ENCODE results near the gene IQCE.
"Not testable (repeated sequence)": the region's sequence is repeated elsewhere in the genome, so short reads cannot be mapped to it uniquely, and the experiment has no call there.

Gene IQCE

DNA sequence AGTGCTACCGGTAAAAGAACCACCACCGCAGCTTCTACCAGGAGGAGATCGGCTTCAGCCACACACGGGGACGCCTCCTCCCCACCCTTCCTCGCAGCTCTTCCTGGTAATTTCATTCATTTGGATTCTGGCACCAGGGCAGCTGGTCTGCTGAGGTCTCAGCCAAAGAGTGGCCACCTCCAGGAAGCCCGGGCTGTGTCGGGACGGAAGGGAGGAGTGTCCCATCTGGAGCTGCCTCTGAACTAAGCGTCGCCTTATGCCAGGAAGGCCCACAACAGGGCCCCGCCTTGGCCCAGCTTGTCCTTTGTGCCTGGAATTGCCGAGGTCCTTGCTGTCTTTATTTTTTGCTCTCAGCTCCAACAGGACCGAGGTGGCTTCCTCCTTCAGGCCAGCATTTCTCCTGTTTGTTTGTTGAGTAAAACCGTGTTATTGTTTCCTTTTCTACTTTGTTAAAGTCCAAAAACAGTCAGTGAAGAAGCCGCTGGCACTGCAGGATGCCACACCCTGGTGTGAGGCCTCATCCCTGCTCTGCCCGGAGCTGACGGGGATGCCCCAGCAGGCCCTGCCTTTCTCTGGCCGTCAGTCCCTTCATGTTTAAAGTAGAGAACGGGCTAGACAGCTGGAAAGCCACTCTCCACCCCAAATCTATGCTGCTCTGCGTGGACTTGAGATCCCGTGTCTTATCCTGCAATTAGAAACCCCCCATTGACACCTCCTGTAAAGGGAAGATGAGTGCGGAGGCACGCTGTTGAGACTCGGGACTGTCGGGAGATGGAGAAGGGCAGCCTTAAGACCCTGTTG lies 48.5 kb downstream of the IQCE start:
- Histone ChIP-seq H3K4me2 (ENCODE audit: low read length) (no peak overlapping the region), H3K9me2 (replicated peaks; ENCODE audit: control insufficient read depth, low read length) (no peaks in the 10 kb centered on the region), H3F3A (ENCODE audit: control insufficient read depth, insufficient read depth) (peaks cover 5% of the 10 kb centered on the region; the same call in 1 of the 2 replicates), H3K9me3 (ENCODE audit: control insufficient read depth, insufficient read depth, low read length) (no peaks in the 10 kb centered on the region), H3K27ac (ENCODE audit: low read depth, low read length) (no peak overlapping the region), H3K27me3 (ENCODE audit: control insufficient read depth, low read length) (no peaks in the 10 kb centered on the region), H3K36me3 (ENCODE audit: control insufficient read depth, low read length) (no peaks in the 10 kb centered on the region), H4K20me1 (ENCODE audit: control insufficient read depth, insufficient read depth, low read depth, low read length) (no peaks in the 10 kb centered on the region; the same call in 1 of the 2 replicates), H3K4me3 (ENCODE audit: low read length) (no peak overlapping the region), H3K4me1 (ENCODE audit: control insufficient read depth, low read length) (peaks cover 17% of the 10 kb centered on the region), H3K79me2 (ENCODE audit: control insufficient read depth, low read length) (no peaks in the 10 kb centered on the region)
- TF ChIP-seq, protein P1, sequence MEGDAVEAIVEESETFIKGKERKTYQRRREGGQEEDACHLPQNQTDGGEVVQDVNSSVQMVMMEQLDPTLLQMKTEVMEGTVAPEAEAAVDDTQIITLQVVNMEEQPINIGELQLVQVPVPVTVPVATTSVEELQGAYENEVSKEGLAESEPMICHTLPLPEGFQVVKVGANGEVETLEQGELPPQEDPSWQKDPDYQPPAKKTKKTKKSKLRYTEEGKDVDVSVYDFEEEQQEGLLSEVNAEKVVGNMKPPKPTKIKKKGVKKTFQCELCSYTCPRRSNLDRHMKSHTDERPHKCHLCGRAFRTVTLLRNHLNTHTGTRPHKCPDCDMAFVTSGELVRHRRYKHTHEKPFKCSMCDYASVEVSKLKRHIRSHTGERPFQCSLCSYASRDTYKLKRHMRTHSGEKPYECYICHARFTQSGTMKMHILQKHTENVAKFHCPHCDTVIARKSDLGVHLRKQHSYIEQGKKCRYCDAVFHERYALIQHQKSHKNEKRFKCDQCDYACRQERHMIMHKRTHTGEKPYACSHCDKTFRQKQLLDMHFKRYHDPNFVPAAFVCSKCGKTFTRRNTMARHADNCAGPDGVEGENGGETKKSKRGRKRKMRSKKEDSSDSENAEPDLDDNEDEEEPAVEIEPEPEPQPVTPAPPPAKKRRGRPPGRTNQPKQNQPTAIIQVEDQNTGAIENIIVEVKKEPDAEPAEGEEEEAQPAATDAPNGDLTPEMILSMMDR (IDR thresholded peaks at IDR 0.05; ENCODE audit: low read depth, low read length, poor library complexity, severe bottlenecking): no peak
- no peak for TF ChIP-seq EZH2phosphoT487 (IDR thresholded peaks at IDR 0.05; ENCODE audit: borderline replicate concordance, low read length)

DNA sequence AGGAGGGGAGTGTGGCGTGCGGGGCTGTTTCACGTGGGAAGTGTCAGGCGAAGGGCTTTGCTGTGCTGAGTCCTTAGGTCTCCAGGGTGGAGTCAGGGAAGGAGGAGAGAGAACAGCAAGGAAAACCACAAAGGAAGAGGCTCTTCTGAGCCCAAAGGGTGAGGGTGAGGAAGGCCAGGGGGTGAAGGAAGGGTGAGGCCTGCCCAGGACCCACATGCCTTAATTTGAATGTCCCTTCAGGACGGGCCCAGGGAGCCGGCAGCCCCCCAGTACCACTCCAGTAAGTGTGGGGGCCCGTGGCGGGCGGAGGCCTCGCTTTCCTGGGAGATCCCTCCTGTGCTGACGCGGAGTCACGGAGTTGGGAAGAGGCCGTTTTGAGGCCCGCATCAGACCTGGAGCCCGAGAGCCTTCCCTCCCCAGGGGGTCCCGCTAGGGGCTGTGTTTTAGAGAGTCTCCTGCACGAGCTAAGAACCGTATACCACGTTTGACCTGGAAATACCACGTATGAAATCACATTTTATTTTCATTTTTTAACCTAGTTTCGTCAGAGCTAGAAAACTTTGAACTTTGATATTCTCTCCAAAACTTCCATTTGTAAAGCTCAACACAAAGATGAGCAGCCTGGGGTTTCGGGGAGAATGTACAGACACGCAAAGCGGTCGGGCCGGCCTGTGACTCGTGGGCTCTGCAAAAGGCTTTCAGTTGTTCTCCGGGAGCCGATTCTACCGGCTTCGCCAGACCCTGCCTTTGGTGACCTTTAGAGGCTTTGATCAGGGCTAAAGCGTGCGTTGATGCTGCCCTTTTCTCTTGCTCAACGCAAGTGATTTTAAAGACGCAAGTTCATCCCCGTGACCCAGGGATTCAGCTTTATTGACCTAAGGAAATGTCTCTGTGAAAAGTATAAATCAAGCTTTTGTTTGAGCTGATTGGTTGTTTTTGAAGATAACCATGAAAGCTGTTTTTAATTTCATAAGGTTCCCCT lies 49.4 kb downstream of the IQCE start:
- H3K4me2 ChIP-seq (ENCODE audit: low read length): peak overlapping the region; percentile 1
- TF ChIP-seq, protein P1 (IDR thresholded peaks at IDR 0.05; ENCODE audit: low read depth, low read length, poor library complexity, severe bottlenecking): no peak
- TF ChIP-seq EZH2phosphoT487 (IDR thresholded peaks at IDR 0.05; ENCODE audit: borderline replicate concordance, low read length): no peak
- peaks cover 26% of the 10 kb centered on the region for H3K4me1 ChIP-seq (ENCODE audit: control insufficient read depth, low read length)
- H3K9me3 ChIP-seq (ENCODE audit: control insufficient read depth, insufficient read depth, low read length): no peaks in the 10 kb centered on the region
- H3K27ac ChIP-seq (ENCODE audit: low read depth, low read length): no peak overlapping the region
- no peak overlapping the region for H3K4me3 ChIP-seq (ENCODE audit: low read length)
- H3F3A ChIP-seq (ENCODE audit: control insufficient read depth, insufficient read depth): peaks cover 5% of the 10 kb centered on the region; the same call in 1 of the 2 replicates
- H3K9me2 ChIP-seq (replicated peaks; ENCODE audit: control insufficient read depth, low read length): no peaks in the 10 kb centered on the region
- H4K20me1 ChIP-seq (ENCODE audit: control insufficient read depth, insufficient read depth, low read depth, low read length): no peaks in the 10 kb centered on the region; the same call in 1 of the 2 replicates
- H3K27me3 ChIP-seq (ENCODE audit: control insufficient read depth, low read length): no peaks in the 10 kb centered on the region
- H3K36me3 ChIP-seq (ENCODE audit: control insufficient read depth, low read length): no peaks in the 10 kb centered on the region
- H3K79me2 ChIP-seq (ENCODE audit: control insufficient read depth, low read length): no peaks in the 10 kb centered on the region

DNA sequence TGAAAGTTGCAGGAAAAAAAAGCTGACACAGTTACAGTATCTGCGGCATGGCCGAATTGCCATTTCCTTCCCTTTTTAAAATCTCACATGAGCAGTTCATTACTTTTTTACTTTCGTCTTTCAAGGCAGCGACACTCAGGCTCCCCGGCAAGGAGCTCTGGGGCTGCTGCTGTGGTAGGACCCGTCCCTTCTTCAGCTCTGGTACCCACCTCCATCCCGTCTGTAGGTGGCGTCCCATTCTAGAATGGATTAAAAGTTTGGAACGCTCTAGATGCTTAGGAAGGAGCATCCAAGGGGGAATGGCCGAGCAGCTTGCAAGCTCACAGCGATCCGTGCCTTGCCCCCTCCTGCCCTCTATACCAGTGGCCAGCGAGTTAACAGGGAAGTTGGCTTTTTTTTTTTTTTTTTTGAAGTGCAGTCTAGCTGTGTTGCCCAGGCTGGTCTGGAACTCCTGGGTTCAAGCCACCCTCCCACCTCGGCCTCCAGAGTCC lies 50.2 kb downstream of the IQCE start:
- Histone ChIP-seq H4K20me1 (ENCODE audit: control insufficient read depth, insufficient read depth, low read depth, low read length) (no peaks in the 10 kb centered on the region; the same call in 1 of the 2 replicates), H3K9me2 (replicated peaks; ENCODE audit: control insufficient read depth, low read length) (no peaks in the 10 kb centered on the region), H3K4me1 (ENCODE audit: control insufficient read depth, low read length) (peaks cover 33% of the 10 kb centered on the region), H3K27me3 (ENCODE audit: control insufficient read depth, low read length) (peaks cover under 1% of the 10 kb centered on the region; the same call in 1 of the 2 replicates), H3F3A (ENCODE audit: control insufficient read depth, insufficient read depth) (peaks cover 6% of the 10 kb centered on the region), H3K27ac (ENCODE audit: low read depth, low read length) (no peak overlapping the region), H3K79me2 (ENCODE audit: control insufficient read depth, low read length) (no peaks in the 10 kb centered on the region), H3K9me3 (ENCODE audit: control insufficient read depth, insufficient read depth, low read length) (no peaks in the 10 kb centered on the region), H3K4me2 (ENCODE audit: low read length) (peak overlapping the region; percentile 1), H3K36me3 (ENCODE audit: control insufficient read depth, low read length) (no peaks in the 10 kb centered on the region), H3K4me3 (ENCODE audit: low read length) (no peak overlapping the region)
- no peak for TF ChIP-seq EZH2phosphoT487 (IDR thresholded peaks at IDR 0.05; ENCODE audit: borderline replicate concordance, low read length)
- TF ChIP-seq, protein P1 (IDR thresholded peaks at IDR 0.05; ENCODE audit: low read depth, low read length, poor library complexity, severe bottlenecking): peak; percentile 93

DNA sequence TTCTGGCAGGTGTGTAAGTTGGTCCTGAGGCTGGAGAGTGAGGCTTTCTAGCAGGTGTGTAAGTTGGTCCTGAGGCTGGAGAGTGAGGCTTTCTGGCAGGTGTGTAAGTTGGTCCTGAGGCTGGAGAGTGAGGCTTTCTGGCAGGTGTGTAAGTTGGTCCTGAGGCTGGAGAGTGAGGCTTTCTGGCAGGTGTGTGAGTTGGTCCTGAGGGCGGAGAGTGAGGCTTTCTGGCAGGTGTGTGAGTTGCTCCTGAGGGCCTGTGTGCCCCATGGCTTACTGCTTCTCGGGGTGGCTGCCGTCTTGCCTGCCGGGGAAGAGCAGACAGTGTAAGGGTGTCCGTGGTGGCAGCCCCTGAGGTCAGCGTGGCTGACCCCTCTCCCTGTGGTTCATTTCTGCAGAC lies 50.9 kb downstream of the IQCE start:
- not testable (repeated sequence) for H3F3A ChIP-seq (ENCODE audit: control insufficient read depth, insufficient read depth); H3K27me3 ChIP-seq (ENCODE audit: control insufficient read depth, low read length); H3K27ac ChIP-seq (ENCODE audit: low read depth, low read length); H3K4me3 ChIP-seq (ENCODE audit: low read length); H3K9me3 ChIP-seq (ENCODE audit: control insufficient read depth, insufficient read depth, low read length); H3K4me2 ChIP-seq (ENCODE audit: low read length); H3K79me2 ChIP-seq (ENCODE audit: control insufficient read depth, low read length); H4K20me1 ChIP-seq (ENCODE audit: control insufficient read depth, insufficient read depth, low read depth, low read length); H3K36me3 ChIP-seq (ENCODE audit: control insufficient read depth, low read length); H3K9me2 ChIP-seq (replicated peaks; ENCODE audit: control insufficient read depth, low read length)
- H3K4me1 ChIP-seq (ENCODE audit: control insufficient read depth, low read length): peaks cover 40% of the 10 kb centered on the region

Measured in DOHH2 (cell line).